Fibroblast of skin of abdomen (primary cell): ENCODE data around the gene CITED1.

Experiments used
- DNase-seq: peaks from one replicate; pipeline ENCODE4 v3.0.0-alpha.2; 2013

CITED1 gene

GRCh38 chrX:72270316-72270866 lies 35.3 kb downstream of the CITED1 start:
- no peak for DNase-seq

- DNase-seq = peak; percentile 42
These were observed 36.0 kb downstream of the CITED1 start for GRCh38 chrX:72269671-72270251.

DNA sequence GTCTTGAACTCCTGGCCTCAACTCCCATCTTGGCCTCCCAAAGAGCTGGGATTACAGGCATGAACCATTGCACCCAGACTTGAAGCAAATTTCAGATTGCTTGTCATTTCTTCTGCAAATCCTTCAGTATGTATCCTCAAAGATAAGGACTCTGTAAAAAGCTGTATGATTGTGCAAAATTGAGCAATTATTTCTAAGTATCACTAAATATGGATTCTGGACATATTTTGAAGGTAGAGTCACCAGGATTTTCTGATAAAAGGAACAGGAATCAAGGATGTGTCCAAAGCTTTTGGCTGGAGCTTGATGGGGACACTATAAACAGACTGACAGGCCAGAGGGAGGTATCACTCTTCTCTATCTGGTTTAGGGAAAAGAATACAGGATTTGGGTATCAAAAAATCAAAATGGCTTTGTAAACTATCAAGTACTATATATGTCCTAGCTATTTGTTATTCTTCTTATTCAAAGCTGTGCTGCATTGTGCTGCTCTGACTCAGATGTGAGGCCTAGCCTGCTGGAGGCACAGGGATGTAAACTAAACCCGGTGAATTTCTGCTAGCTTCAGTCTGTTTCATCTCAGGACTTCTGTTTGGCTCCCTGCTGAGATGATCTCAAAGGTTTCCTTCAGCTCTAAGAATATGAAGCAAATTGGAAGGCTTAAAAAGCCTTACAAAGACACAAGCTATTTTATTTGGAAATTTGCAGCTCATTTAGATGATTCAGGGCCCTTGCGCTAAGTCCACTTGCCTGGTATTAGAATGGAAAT lies 36.9 kb downstream of the CITED1 start:
- peak; percentile 46 for DNase-seq

GRCh38 chrX:72265263-72265662 lies 40.5 kb downstream of the CITED1 start:
- no peak for DNase-seq

- no peak for DNase-seq
These were observed 43.6 kb downstream of the CITED1 start for GRCh38 chrX:72262077-72262476.

DNA sequence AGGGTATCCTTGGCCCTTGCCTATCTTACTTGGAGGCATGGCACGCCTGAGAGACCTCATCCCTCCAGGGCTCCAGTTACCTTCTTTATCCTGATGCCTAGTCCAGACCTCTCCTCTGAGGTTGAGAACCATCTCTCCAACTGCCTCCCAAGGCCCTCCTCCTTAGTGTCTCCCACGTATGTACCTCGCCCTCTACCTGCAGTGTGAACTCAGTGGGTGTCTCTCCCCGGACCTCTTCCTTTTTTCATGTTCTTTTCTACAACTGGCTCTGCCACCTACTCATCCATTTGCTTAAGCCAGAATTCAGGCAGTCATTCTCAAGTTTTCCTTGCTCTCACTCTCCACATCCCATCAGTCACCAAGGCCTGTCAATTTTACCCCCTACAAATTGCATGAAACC lies 45.3 kb downstream of the CITED1 start:
- no peak for DNase-seq

- peak; percentile 83 for DNase-seq
These were observed 47.5 kb downstream of the CITED1 start for GRCh38 chrX:72258174-72258573.

DNA sequence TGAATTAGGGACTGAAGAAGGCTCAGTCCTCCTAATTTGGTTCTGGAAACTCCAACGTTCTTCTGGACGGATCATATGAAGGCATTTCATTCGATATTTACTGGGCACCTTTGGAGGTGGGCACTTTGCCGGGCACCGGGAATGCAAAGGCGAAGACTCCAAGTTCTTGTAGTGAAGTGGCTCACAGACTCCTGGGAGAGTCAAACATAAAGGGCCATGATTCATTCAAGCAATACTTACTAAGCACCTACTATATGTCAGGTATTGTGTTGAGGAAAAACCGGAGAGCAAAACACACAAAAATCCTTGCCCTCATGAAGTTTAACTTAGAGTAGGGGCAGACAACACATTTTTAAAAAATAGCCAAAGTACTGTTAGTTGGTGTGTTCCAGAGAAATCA lies 49.9 kb downstream of the CITED1 start:
- no peak for DNase-seq

- DNase-seq = no peak
These were observed 50.3 kb downstream of the CITED1 start for GRCh38 chrX:72255445-72255844.

- DNase-seq = no peak
These were observed 50.9 kb downstream of the CITED1 start for GRCh38 chrX:72254816-72255215.

DNA sequence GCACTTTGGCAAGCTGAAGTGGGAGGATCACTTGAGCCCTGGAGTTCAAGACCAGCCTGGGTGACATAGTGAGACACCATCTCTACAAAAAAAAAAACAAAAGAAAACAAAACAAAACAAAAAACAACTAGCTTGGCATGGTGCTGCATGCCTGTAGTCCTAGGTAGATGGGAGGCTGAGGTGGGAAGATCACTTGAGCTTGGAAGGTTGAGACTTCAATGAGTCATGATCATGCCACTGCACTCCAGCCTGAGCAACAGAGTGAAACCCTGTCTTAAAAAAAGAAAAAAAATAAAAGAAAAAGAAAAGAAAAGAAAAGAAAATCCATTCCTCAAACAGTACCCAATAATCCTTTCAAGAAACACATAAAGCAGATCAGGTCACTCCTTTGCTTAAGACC lies 52.0 kb downstream of the CITED1 start:
- no peak for DNase-seq
